Activated CD4-positive, alpha-beta memory T cell treated with anti-CD3 and anti-CD28 coated beads for 36 hours (primary cell): ENCODE results near the gene ADAMTSL5. TPM values are rescaled to one million over a fixed set of nuclear protein-coding genes. Genes with fewer than 3 reads are reported as not detected.
"Not testable (repeated sequence)": the region's sequence is repeated elsewhere in the genome, so short reads cannot be mapped to it uniquely, and the experiment has no call there.

Experiments
- CTCF ChIA-PET: fragments of 350-600 bp; sonication (Branson Sonifier 250); formaldehyde crosslinking; loops from one replicate; lab custom pipeline; 2021; ENCODE audit warnings: antibody characterized with exemption, inconsistent platforms; lab: Charles Lee
- POLR2A ChIA-PET: fragments of 350-600 bp; sonication (Branson Sonifier 250); formaldehyde crosslinking; loops from one replicate; lab custom pipeline; 2021; ENCODE audit warnings: antibody characterized with exemption; lab: Charles Lee
- DNase-seq: peaks from one replicate; pipeline ENCODE4 v3.0.0-alpha.2; 2020
- H3K27ac Mint-ChIP-seq: one replicate; pipeline ENCODE4 v1.8.0; 2021; ENCODE audit warnings: mixed read lengths
- H3K27me3 Mint-ChIP-seq: one replicate; pipeline ENCODE4 v1.8.0; 2021; ENCODE audit warnings: mixed read lengths
- H3K36me3 Mint-ChIP-seq: one replicate; pipeline ENCODE4 v1.8.0; 2021; ENCODE audit warnings: mixed read lengths
- H3K4me1 Mint-ChIP-seq: one replicate; pipeline ENCODE4 v1.8.0; 2021; ENCODE audit warnings: low read depth, mixed read lengths
- H3K4me3 Mint-ChIP-seq: one replicate; pipeline ENCODE4 v1.8.0; 2021; ENCODE audit warnings: mild to moderate bottlenecking, mixed read lengths
- H3K9me3 Mint-ChIP-seq: one replicate; pipeline ENCODE4 v1.8.0; 2021; ENCODE audit warnings: mixed read lengths
- intact Hi-C: fragments of 100-400 bp; cut with micrococcal nuclease; formaldehyde crosslinking; loops from one replicate; pipeline ENCODE4 v1.15.1; 2023
- total RNA-seq, 2 experiments: library from RNA; stranded (reverse); gene quantifications; one replicate each; pipeline ENCODE4 v1.2.3, GENCODE V29; 2021

ADAMTSL5 gene
- total RNA-seq, 2 experiments from 2014 or later: 1.9 to 3.7 TPM

DNA sequence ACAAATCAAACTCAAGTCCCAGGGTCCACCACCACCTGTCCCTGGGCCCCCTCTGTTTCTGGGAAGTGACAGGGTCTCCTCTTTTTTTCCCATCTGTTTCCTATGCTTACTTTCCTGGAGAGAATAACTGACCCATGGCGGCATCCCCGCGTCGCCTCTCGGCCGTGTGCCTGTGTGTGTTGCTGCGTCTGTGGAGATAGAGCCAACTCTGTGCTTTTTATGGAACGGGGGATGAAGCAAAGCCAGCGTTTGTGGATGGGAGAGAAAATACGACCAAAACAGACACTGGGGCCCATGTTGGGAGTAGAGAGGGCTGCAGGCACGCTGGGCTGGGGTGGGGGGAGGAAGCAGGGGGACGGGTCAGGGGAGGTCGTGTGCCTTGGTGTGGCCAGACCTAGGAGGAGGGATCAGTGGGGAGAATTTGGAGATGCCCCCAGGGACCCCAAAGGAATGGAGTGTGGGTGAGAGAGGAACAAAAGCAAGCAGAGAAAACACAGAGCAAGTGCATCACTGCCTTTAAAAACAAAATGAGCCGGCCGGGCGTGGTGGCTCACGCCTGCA, 27.6 kb upstream of the ADAMTSL5 start:
- CTCF ChIA-PET: no interaction called here
- POLR2A ChIA-PET: interaction anchor here (0.6 kb wide), 1 partner anchor 27 kb away, joined by 3 read pairs; no protein-coding TSS in a partner anchor
- H3K4me1 Mint-ChIP-seq: no peaks in the 10 kb centered on the region
- no peak overlapping the region for H3K4me3 Mint-ChIP-seq
- H3K36me3 Mint-ChIP-seq: no peaks in the 10 kb centered on the region
- peaks cover 24% of the 10 kb centered on the region for H3K27me3 Mint-ChIP-seq
- DNase-seq: no peak
- intact Hi-C loops: no loop called here
- H3K9me3 Mint-ChIP-seq: no peaks in the 10 kb centered on the region
- H3K27ac Mint-ChIP-seq: no peak overlapping the region

GRCh38 chr19:1539749-1540148, 26.9 kb upstream of the ADAMTSL5 start:
- H3K4me3 Mint-ChIP-seq, intact Hi-C loops, H3K27ac Mint-ChIP-seq: not testable (repeated sequence)

GRCh38 chr19:1538978-1539377, 26.2 kb upstream of the ADAMTSL5 start:
- ChIA-PET POLR2A (no interaction called here), CTCF (no interaction called here)
- no peaks in the 10 kb centered on the region for H3K9me3 Mint-ChIP-seq

More at GRCh38 chr19:1539749-1540148, 26.9 kb upstream of the ADAMTSL5 start:
- H3K9me3 Mint-ChIP-seq, POLR2A ChIA-PET, CTCF ChIA-PET, DNase-seq, H3K36me3 Mint-ChIP-seq, H3K4me1 Mint-ChIP-seq: not testable (repeated sequence)
- H3K27me3 Mint-ChIP-seq: peaks cover 26% of the 10 kb centered on the region

GRCh38 chr19:1535699-1536098, 22.9 kb upstream of the ADAMTSL5 start:
- H3K27me3 Mint-ChIP-seq: peaks cover 19% of the 10 kb centered on the region
- H3K27ac Mint-ChIP-seq, DNase-seq, intact Hi-C loops, H3K9me3 Mint-ChIP-seq, H3K4me3 Mint-ChIP-seq, POLR2A ChIA-PET, CTCF ChIA-PET, H3K36me3 Mint-ChIP-seq, H3K4me1 Mint-ChIP-seq: not testable (repeated sequence)

More at GRCh38 chr19:1538978-1539377, 26.2 kb upstream of the ADAMTSL5 start:
- intact Hi-C loops: no loop called here
- Mint-ChIP-seq H3K4me3 (no peak overlapping the region), H3K36me3 (no peaks in the 10 kb centered on the region), H3K27ac (no peak overlapping the region), H3K27me3 (peaks cover 25% of the 10 kb centered on the region), H3K4me1 (no peaks in the 10 kb centered on the region)
- no peak for DNase-seq

DNA sequence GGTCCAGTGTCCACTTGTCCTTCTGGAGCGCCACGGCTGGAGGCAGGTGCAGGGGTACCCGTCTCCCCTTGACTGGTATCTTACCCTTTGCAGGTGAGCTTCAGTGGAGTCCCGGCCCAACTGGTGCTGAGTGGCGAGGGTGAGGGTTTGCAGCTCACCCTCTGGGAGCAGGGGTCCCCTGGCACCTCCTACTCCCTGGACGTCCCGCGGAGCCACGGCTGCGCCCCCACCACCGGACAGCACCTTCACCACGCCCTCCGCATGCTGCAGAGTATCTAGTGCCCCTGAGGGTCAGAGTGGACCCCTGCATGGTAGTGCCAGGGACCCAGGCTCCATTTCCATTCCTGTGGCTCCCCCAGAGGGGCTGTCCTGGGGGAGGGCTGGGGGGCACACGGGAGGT, 22.2 kb upstream of the ADAMTSL5 start:
- Mint-ChIP-seq H3K9me3 (no peaks in the 10 kb centered on the region), H3K4me3 (no peak overlapping the region), H3K27me3 (peaks cover 16% of the 10 kb centered on the region), H3K36me3 (no peaks in the 10 kb centered on the region), H3K4me1 (no peaks in the 10 kb centered on the region), H3K27ac (no peak overlapping the region)
- ChIA-PET POLR2A (no interaction called here), CTCF (no interaction called here)
- DNase-seq: no peak
- intact Hi-C loops: no loop called here

DNA sequence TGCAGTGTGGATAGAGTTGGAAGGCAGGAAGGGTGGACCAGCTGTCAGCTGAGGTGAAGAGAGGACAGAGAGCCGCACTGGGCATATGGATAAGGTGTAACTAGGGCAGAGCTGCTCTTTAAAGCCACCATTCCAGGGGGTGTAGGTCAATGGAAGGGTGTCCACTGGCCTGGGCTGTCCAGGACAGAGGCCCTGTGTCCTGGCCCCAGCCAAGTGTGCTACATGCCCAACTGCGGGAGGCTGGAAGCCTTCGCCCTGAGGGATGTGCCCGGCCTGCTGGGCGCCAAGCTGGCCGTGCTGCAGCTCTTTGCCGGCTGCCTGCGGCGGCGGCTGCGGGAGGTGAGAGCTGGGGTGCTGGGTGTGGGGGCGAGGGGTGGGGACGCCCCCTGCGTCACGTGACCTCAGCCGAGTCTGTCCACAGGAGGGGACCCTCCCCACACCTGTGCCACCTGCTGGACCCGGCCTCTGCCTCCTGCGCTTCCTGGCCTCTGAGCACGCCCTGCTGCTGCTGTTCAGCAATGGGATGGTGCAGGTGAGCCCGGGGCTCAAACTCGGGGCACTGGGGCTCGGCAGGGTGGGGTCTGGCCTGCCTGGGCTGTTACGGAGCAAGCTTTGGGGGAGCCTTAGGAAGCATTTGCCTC, 20.8 kb upstream of the ADAMTSL5 start:
- no peak overlapping the region for H3K4me3 Mint-ChIP-seq
- CTCF ChIA-PET: no interaction called here
- POLR2A ChIA-PET: no interaction called here
- H3K9me3 Mint-ChIP-seq: no peaks in the 10 kb centered on the region
- intact Hi-C loops: no loop called here
- no peaks in the 10 kb centered on the region for H3K36me3 Mint-ChIP-seq
- H3K27ac Mint-ChIP-seq: no peak overlapping the region
- no peak for DNase-seq
- no peaks in the 10 kb centered on the region for H3K4me1 Mint-ChIP-seq
- H3K27me3 Mint-ChIP-seq: peaks cover 17% of the 10 kb centered on the region

DNA sequence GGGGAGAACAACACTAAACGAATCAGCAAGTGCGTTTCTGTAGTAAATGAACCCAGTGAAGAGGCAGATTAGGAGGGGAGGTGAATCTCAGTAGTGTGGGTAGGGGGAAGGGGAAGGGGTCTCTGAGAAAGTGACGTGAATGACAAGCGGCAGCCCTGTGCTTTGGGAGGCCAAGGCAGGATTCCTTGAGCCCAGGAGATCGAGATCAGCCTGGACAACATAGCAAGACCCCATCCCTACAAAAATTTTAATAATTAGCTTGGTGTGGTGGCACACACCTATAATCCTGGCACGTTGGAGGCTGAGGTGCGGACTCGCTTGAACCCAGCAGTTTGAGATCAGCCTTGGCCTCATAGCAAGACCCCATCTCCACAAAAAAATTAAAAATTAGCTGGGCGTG, 19.2 kb upstream of the ADAMTSL5 start:
- Mint-ChIP-seq H3K27ac (no peak overlapping the region), H3K4me1 (no peaks in the 10 kb centered on the region), H3K9me3 (no peaks in the 10 kb centered on the region), H3K27me3 (peaks cover 21% of the 10 kb centered on the region), H3K36me3 (no peaks in the 10 kb centered on the region), H3K4me3 (no peak overlapping the region)
- no peak for DNase-seq
- intact Hi-C loops: no loop called here
- POLR2A ChIA-PET: no interaction called here
- CTCF ChIA-PET: no interaction called here

DNA sequence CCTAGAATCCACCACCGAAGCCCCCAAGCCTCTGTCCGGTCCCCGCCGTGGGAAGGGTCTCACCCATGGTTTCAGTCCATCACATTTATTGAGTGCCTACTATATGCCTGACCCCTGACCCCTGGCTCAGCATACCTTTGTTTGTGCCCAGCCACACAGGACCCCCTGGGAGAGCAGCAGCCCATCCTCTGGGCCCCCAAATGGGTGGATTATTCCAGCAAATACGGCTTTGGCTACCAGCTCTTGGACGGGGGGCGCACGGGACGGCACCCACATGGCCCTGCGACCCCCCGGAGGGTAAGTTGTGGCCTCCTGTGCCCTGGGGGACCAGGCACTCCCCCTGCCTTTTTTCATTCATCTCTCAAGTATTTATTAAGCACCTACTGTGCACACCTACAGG, 18.8 kb upstream of the ADAMTSL5 start:
- intact Hi-C loops: no loop called here
- CTCF ChIA-PET: no interaction called here
- H3K4me3 Mint-ChIP-seq: no peak overlapping the region
- no peaks in the 10 kb centered on the region for H3K9me3 Mint-ChIP-seq
- no peaks in the 10 kb centered on the region for H3K4me1 Mint-ChIP-seq
- DNase-seq: no peak
- peaks cover 22% of the 10 kb centered on the region for H3K27me3 Mint-ChIP-seq
- POLR2A ChIA-PET: no interaction called here
- H3K36me3 Mint-ChIP-seq: no peaks in the 10 kb centered on the region
- H3K27ac Mint-ChIP-seq: no peak overlapping the region

DNA sequence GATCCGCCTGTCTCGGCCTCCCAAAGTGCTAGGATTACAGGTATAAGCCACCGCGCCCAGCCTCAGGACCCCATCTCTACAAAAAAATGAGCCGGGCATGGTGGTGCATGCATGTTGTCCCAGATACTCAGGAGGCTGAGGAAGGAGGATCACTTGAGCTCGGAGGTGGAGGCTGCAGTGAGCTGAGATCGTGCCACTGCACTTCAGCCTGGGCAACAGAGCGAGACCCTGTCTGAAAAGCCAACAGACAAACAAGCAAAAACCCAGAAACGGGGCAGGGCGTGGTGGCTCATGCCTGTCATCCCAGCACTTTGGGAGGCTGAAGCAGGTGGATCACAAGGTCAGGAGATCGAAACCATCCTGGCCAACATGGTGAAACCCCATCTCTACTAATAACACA, 18.0 kb upstream of the ADAMTSL5 start:
- H3K4me1 Mint-ChIP-seq, H3K36me3 Mint-ChIP-seq, CTCF ChIA-PET, H3K27ac Mint-ChIP-seq, H3K4me3 Mint-ChIP-seq, DNase-seq, POLR2A ChIA-PET, intact Hi-C loops, H3K9me3 Mint-ChIP-seq: not testable (repeated sequence)
- peaks cover 28% of the 10 kb centered on the region for H3K27me3 Mint-ChIP-seq

- POLR2A ChIA-PET: no interaction called here
- Mint-ChIP-seq H3K27ac (no peak overlapping the region), H3K27me3 (peaks cover 38% of the 10 kb centered on the region), H3K4me3 (no peak overlapping the region), H3K4me1 (peaks cover 5% of the 10 kb centered on the region), H3K36me3 (no peaks in the 10 kb centered on the region), H3K9me3 (no peaks in the 10 kb centered on the region)
- intact Hi-C loops: no loop called here
- no peak for DNase-seq
- CTCF ChIA-PET: no interaction called here
Observed at GRCh38 chr19:1529430-1529816, 16.6 kb upstream of the ADAMTSL5 start.

DNA sequence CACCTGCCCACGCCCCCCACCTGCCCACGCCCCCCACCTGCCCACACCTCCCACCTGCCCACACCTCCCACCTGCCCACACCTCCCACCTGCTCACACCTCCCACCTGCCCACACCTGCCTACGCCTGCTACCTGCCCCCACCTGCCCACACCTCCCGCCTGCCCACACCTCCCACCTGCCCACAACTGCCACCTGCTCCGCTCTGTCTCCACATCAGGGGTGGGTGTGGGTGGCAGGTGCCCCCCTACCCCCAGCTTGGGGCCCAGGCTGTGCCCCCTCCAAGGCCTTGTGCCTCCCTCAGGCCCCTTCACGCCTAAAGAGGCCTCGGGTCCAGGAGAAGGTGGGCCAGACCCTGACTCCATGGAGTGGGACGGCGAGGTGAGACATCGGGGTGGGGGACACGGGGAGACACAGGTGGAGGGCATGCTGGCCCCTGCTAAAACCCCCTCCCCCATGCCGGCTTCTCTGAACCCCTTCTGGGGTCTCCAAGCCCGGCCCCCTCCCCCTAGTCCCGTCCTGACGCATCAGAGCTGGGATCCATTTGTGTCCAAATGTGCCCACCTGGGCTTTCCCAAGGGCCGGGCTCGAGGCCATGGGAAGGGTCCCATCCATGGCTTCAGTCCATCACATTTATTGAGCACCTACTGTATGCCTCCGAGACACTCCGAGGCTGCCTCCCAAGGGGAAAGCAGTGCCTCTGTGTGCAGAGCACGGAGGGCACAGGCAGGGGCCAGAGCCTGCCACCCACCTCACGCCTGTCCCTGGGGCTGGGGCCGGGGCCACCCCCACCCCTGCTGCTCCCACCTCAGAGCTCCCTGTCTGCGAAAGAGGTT, 16.0 kb upstream of the ADAMTSL5 start:
- Mint-ChIP-seq H3K27ac (no peak overlapping the region), H3K9me3 (no peaks in the 10 kb centered on the region), H3K4me3 (no peak overlapping the region), H3K4me1 (peaks cover 7% of the 10 kb centered on the region), H3K27me3 (peaks cover 39% of the 10 kb centered on the region), H3K36me3 (no peaks in the 10 kb centered on the region)
- CTCF ChIA-PET: no interaction called here
- POLR2A ChIA-PET: no interaction called here
- intact Hi-C loops: no loop called here
- no peak for DNase-seq

DNA sequence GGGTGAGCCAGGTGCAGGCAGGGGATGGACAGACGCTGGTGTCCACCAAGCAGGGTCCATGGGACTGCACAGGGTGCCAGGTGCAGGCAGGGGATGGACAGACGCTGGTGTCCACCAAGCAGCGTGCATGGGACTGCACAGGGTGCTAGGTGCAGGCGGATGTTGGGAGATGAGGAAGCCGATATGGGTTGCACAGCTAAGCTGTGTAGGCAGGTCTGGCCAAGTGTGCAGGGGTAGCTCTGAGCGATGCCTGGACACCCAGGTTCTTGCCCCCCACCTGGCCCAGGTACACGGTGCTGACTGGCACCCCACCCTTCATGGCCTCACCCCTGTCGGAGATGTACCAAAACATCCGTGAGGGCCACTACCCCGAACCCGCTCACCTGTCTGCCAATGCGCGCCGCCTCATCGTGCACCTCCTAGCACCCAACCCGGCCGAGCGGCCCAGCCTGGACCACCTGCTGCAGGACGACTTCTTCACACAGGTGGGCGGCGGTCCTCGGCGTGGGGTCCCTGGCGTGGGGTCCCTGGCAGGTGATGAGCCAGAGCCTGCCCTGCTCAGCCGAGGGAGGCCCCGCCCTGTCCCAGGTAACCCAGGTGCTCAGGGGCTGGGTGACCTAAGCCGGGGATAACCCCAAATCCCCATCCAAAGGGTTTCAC, 15.0 kb upstream of the ADAMTSL5 start:
- DNase-seq: no peak
- H3K27ac Mint-ChIP-seq: no peak overlapping the region

More for the DNA sequence above, 15.0 kb upstream of the ADAMTSL5 start:
- no peak overlapping the region for H3K4me3 Mint-ChIP-seq
- peaks cover 7% of the 10 kb centered on the region for H3K4me1 Mint-ChIP-seq
- POLR2A ChIA-PET: no interaction called here
- CTCF ChIA-PET: interaction anchor here (0.7 kb wide), 1 partner anchor 309 kb away, joined by 4 read pairs; no protein-coding TSS in a partner anchor
- intact Hi-C loops: no loop called here
- peaks cover 42% of the 10 kb centered on the region for H3K27me3 Mint-ChIP-seq
- no peaks in the 10 kb centered on the region for H3K9me3 Mint-ChIP-seq
- no peaks in the 10 kb centered on the region for H3K36me3 Mint-ChIP-seq
